NCI-H1436 treated with DMSO at 0.1 percent for 48 hours (cell line): ENCODE results near the gene FREM2.

Experiments used
- DNase-seq: peaks from one replicate; lab custom pipeline; 2025; lab: John Stamatoyannopoulos, UW

The FREM2 gene

DNA sequence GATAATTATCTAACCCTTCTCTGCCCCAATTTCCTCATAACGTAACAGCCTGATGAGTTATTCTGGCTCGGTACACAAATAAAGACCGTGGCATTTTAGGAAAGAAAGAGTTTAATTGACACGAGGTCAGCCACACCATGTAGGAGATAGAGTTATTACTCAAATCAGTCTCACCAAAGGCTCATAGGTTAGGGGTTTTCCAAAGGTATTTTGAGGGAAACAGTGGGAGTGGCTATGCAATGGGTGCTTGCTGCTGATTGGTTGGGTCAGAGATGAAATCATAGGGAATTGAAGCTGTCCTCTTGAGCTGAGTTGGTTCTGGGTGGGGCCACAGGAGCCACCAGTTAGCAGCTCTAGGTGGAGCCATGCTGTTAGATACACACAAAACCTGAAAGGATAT lies 137.5 kb downstream of the FREM2 start:
- DNase-seq: no peak

DNA sequence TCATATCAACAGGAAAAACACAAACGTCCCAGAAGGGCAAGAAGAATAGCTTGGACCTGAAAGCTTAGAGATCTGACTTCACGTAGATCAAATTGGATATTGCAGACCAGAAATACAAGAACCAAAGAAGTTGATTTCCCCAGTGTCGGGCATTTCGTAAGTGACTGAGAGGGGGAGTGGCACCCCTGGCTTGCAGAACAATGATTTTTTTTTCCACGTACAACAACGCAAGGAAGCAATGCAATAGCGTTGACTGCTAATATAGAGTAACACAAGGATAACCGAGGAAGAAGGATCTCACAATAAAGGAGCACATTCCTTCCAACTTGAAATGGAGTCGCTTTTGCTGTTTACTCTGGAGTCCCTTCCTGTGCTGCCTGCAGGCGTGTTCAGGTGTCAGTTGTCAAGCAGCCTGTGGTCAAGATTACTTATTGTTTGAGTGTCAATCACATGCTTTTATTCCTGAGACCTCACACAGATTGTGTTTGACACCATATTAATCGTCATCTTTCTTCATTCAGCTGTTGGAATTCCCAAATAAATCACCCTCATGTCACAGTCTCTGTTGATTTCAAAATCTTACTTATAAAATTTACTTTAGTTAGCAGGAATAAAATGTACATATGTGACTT lies 139.4 kb downstream of the FREM2 start:
- DNase-seq: no peak

DNA sequence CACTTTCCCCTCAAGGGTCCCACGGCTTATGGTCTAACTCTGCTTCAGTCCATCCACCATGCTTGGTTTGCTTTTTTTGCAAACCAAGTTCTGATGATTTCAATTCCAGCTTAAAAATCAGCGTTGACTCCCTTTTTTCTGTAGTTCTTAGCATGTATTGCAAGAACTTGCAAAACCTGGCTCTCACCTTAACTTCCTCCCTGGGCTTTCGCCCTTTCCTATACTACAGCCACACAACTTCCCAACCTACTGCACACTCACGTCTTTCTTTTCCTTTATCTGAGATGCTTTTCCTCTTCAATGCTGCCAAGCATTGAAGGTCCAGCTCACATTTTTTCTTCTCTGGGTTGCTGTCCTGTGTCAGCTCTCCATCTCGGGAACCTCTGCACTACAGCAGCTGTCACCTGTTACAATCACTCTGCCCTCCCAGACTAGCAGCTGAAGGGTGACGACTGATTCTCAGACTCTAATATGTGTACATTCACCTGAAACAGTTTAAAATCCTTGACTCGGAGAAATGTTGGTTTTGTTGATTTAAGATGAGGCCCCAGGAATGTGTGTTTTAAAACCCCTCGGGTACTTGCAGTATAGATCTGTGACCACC lies 143.7 kb downstream of the FREM2 start:
- DNase-seq: no peak

GRCh38 chr13:38844581-38844980 lies 157.7 kb downstream of the FREM2 start:
- no peak for DNase-seq

DNA sequence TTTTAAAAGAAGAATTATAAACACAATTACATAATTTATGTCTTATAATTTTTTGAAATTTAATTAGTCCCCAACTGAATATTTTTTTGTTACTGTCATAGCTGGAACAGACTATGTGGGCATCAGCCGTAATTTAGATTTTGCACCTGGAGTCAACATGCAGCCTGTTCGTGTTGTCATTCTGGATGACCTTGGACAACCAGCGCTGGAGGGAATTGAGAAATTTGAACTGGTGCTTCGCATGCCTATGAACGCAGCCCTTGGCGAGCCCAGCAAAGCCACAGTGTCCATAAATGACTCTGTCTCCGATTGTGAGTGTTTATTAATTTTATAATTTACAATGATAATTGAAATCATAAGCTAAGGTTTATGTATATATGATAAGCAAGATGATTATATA lies 161.5 kb downstream of the FREM2 start:
- no peak for DNase-seq

DNA sequence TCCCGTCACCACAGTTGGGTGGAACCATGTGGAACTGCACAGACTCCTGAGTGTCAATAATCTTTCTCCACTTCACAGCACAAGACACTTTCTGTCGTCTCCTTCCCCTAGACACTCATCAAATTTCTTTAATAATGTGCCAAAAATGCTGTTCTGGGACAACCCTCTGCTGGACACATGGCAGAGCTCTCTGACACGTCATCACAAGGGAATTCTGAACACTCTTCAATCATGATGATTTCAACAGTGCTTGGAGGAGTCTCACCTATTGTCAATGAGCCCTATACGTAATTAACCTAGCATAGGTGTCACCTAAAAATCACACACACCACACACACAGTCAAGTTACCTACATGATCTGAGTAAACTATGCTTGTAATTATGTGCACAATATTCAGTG lies 162.4 kb downstream of the FREM2 start:
- no peak for DNase-seq

DNA sequence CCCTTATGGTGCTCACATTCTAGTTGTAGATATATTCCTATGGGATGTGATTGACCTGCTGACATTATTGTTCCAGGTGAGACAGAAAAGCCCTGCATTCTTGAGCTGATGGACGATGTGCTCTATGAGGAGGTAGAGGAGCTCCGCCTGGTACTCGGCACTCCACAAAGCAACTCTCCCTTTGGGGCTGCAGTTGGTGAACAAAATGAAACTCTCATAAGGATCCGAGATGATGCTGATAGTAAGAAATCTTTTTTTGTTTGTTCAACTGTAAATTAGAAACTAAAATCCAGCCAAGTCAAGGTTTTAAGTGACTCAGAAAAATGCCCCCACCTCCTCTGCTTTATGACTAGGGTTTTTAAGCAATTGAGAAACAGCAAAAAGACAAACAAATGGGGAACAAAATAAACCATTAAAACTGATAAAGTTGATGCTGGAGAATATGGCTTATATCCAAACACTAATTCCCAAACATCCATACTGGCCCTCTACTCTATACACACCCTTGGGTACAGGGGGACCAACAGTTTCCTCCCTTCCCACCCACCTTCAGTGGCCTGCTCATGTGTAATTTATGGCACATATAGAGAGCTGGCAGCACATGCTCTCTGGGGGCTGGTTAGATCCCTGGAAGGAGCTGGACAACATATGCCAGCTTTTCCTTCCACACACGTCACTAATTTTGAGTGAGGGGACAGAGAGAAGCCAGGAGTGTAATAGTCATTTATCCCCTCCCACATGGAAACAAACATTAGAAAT lies 164.2 kb downstream of the FREM2 start:
- no peak for DNase-seq

GRCh38 chr13:38854226-38854625 lies 167.3 kb downstream of the FREM2 start:
- no peak for DNase-seq

- no peak for DNase-seq
Observed at GRCh38 chr13:38856065-38856464, 169.2 kb downstream of the FREM2 start.

- DNase-seq: no peak
Observed at GRCh38 chr13:38862443-38862842, 175.6 kb downstream of the FREM2 start.

GRCh38 chr13:38863536-38863935 lies 176.7 kb downstream of the FREM2 start:
- DNase-seq: no peak

DNA sequence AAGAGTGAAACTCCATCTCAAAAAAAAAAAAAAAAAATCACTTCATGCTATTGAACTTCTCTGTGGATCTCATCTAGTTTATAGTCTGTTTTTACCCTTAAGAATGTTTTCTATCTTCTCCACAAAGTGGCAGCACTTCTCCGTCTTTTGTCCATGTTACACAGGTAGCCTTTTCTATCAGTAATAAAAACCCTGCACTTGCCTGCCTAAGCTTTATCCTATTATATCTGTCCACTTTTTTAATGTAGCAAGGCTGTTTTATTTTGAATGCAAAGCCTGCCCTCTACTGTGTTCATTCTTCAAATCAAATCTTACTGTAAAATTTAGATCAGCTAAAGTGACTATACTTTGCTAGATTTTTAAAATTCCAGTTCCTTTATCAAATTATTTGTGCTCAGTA lies 179.8 kb downstream of the FREM2 start:
- no peak for DNase-seq

DNA sequence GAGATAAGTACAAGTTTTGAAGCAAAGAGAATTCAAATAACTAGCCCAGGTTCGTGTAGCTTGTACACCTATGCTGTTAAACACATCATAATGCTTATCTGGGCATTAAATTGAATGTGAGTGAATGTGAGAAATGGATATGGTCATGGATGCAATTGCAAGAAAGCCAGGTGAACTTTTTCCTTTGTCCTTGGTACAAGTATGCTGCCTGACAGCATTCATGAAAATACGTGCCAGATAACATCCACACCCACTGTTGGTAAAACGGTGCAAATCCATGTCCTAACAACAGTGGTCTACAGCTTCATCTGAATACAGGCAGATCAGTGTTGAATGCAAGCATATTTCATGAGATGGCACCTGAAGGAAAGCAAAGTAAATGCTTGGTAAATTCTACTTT lies 181.5 kb downstream of the FREM2 start:
- no peak for DNase-seq

- no peak for DNase-seq
Observed at GRCh38 chr13:38868870-38869269, 182.0 kb downstream of the FREM2 start.

- DNase-seq: no peak
Observed at GRCh38 chr13:38871275-38871674, 184.4 kb downstream of the FREM2 start.

DNA sequence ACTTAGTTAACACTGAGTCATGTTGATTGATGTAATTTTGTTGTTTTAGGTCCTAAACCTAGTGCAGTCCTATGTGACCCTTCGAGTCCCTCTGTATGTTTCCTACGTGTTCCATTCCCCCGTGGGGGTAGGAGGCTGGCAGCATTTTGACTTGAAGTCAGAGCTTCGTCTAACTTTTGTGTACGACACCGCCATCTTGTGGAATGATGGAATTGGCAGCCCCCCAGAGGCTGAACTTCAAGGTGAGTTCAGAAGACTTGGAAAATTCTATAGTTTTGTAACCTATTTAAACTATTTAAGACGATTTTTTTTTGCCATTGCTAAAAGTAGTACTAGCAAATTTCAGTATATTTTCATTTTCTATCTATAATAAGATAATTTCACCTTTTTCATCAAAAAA lies 185.8 kb downstream of the FREM2 start:
- DNase-seq: no peak

DNA sequence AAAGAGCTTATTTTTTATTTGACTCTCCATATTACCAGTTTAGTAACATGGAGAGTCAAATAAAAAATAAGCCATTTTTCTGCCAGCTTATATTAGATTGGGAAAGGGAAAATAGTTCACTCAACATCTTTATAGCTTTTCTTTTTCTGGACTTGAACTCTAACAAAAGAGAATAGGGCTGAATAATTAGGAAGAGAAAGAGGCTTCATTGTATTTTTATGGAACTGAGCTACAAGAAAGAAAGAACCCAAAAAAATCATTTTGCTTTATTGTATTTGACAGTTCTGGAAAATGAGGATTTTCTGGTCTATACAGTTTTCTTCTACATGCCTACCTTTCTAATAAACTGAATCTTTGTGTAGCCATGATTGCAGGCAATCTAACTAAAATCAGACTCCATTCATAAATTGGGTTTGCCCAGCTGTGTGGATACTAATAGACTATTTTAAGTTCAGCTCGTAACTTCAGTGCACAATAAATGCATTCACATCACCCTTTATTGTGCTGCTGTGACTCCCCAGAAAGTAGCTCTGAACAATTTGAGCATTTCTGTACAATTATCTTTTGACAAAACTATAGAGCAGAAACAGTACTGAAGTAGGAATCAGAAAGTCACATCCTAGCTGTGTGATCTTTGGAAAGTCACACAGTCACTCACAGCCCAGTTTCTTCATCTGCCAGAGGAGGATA lies 188.5 kb downstream of the FREM2 start:
- no peak for DNase-seq

DNA sequence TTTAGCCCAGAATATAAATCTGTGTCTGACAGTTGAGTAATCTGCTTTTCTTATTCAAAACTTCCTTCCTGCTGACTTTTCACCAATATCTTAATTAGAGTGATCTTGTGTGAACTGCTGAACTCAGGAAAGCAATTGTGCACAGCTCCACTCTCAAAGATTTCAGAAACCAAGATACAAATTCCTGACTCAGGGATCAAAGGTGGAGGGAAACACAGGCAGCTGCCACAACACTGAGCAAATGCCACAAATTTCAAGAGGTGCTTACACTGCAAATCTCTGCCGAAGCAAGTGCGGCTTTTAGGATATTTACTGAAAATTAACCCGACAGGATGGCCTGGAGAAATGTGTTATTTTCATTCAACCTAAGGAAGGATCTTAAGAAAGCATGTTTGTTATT lies 192.4 kb downstream of the FREM2 start:
- DNase-seq: no peak

DNA sequence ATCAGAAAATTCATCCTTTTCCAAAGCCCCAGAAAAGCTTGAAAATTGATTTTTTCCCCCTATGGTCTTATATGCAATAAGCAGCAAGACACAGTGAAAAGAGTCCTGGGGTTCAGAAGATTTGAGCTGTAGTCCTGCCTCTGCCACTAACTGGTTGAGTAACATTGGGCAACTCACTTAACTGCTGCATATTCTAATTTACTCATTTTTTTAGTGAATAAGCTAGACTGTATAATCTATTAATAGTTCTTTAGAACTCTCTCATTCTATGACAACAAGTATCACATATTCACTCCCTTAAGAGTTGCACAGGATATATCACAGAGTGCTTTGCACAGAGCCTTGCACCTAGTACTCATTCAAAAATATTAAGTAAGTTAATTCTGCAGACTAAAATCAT lies 192.9 kb downstream of the FREM2 start:
- DNase-seq: no peak

DNA sequence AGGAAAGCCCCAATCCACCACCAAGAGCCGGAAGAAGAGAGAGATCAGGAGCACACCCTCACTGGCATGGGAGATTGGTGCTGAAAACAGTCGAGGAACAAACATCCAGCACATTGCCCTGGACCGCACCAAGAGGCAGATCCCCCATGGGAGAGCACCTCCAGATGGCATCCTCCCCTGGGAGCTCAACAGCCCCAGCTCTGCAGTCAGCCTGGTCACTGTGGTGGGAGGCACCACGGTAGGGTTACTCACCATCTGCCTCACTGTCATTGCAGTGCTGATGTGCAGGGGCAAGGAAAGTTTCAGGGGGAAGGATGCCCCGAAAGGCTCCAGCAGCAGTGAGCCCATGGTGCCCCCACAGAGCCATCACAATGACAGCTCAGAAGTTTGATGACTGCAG lies 193.5 kb downstream of the FREM2 start:
- no peak for DNase-seq

- no peak for DNase-seq
Observed at GRCh38 chr13:38883783-38884182, 196.9 kb downstream of the FREM2 start.

GRCh38 chr13:38888309-38888708 lies 201.4 kb downstream of the FREM2 start:
- DNase-seq: no peak

DNA sequence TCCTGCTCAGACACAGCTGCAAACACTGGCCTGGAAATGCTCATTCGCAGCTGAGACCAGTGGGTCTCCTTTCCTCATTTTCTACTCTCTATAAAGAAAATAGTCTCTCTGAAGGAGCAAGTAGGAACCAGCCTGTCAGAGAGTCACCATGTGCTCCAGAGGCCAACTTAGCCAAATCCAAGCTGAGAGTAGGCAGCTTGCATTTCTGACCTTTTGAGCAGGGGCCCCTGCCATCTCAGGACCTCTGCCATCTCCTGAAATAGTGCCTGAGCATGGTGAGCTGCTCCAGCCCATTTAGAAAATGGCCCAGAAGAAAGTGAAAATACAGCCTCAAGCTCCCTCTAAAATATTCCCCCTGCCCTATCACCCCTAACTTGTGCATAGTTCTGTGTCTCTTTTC lies 208.2 kb downstream of the FREM2 start:
- no peak for DNase-seq
